ENCODE results near the gene PLCB4.

The PLCB4 gene

DNA sequence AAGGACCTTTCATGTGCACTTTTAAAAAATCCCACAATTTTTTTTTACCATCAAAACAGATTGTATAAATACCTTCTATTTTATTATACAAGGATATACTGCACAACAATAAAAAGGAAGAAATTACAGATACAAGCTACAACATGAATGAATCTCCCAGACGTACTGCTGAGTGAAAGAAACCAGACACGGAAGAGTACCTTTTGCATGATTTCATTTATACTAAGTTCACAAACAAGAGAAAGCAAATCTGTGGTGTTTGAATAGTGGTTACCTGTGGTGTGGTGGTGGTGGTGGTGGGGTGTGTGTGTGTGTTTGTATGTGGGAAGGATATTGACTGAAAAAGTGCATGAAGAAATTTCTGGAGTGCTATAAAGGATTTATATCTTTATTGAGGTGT lies 6.8 kb upstream of the PLCB4 start:
- no peak for DNase-seq

DNA sequence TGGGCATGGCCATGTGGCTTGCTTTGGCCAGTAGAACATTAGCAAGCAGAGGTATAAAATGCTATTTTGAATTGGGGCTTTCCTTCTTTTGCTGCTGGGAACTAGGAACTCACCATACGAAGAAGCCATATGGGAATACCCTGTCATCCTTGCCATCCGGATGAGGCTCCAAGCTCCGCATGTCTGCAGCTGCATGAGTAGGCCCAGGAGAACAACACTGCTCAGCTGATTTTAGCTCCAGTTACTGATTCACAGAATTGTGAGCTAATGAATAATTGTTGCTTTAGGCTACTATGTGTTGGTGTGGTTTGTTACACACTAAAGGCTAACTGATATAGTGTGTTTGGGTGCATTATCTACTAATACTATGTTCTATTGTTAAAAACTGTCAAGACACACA lies 2.7 kb upstream of the PLCB4 start:
- no peak for DNase-seq

DNA sequence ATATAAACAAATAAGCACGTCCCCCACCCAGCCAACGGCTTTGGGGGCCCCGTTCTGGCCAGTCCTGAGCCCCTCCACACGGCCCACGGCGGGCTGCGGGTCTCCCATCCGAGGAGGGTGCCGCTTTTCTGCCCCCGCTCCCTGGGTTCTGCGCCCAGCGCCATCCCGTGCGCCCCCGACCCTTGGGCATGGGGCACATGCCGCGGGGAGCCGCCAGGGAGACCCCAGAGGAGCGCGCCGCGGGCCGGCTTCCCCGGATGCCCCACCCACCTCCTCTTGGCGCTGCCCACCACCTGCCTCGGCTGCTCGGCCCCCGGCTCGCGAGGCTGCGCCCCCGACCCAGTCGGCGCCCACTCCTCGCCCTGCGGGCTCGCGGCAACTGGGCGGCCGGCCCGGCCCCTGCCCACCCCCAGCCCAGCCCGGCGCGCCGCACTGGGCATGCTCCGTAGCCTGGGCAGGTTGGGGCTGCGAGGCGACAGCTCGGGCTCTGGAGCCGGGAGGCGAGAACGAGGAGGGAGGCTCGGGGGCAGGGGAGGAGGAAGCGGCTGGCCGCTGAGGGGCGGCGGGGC lies 570 bp upstream of the PLCB4 start:
- DNase-seq, result no peak

DNA sequence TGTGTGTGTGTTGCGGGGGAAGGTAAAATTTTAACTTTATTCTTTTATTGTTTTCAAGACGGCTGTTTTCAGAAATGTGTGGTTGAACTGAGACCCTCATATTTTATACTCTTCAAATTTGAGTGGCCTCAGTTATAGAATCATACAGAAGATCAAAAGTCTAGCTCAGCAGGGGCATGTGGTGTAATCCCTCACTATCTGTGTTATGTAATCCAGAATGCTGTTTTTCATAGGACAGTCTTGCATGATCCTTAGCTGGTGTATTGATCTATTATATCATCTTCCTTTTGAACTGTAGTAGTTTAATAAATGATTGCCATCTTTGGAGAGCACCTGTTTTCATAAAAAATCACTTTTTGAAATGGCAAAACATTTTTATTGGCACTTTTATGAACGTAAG lies 1.4 kb downstream of the PLCB4 start:
- DNase-seq, result no peak

DNA sequence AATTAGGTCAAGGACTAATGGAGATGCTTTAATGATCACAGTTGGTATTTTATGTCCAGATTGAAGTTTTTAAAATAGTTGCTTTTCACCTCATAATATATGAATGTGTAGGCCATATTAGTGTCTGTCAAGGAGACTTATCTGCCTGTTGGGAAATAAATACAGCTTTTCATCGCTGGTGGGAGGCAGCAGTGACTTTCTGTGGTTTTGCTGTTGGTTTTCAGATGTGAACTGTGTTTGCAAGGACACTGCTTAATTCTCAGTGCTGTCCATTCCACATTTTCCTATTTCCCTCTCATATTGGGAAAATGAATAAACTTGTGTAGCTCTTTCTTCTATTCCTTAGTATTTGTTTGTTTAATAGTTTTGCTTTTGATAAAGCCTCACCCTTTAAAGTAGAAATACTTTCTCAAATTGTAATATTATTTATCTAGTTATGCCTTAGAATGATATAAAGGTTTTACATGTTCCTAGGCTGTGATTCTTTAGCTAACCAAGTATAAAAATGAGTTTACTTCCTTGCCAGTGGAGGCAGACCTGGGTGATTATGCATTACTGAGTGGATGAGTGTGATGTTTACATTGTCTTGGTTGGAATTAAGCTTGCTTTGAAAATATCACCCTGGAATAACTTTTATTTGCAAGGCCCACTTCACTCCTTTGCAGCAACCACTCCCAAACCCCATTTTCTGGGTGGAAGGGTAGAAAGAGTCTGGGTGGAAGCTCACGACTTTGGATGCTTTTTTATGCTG lies 3.3 kb downstream of the PLCB4 start:
- no peak for DNase-seq

DNA sequence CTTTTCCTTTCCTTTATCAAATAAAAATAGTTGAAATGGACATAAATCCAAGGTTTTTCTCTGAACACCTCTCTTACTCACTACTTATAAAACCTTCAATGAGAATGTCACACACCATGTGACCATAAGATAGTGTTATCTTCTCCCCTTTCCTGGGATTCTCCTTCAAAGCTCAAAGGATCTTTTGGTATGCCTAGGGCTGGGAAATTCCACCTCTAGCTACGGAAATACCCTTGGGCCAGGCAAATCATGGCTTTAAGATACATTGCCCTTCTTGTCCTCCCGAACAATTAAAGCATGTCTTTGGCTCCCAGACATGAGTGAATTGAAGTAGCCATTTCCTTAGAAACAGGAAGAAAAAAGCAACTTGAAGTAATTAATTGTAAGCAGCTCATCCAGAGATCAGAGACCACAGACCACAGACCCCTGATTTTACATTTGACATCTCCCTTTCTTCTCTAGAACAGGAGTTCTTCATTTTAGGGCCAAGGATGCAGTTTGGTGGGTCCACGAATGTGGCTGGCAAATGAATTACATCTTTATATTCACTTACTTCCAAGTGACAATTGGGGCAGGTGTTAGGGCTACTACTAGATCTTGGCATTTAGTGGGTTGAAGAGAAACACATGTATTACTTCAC lies 4.1 kb downstream of the PLCB4 start:
- no peak for DNase-seq

DNA sequence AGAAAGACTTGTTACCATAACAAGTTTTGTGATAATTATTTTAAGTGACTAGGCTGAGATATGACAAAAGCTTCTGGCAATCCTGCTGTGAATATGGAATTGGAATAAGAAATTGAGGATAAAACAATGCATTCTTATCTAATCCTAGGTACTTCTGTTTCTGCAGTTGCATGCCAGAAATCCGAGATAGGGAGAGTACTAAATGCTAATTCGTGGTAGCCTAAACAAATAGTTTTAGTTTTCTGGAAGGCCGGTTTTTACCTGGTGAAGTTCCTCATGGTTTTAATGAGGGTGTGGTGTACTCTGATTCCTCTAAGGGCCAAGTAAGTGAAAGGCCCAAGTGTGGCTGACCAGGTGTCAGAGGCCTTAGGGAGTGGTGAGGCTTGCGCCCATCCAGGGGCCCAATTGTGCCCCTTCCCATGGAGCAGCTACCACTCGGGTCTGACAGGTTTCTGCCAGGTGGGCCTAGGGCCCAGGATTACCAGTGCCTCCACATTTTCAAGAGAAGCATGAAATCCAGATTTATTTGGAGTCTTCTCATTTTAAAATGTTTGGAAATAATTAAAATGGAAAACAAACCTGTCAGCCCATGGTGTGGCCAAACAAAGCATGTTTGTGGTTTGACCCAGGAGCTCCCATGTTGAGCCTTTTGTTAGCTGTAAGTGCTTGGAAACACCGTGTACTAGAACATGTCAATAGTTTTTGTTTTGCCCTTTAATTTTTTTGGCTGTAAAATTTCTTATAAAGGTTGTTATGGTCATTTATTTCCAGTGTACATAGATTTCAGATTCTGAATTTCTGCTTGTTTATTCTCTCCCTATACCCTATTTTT lies 6.6 kb downstream of the PLCB4 start:
- DNase-seq, result no peak

DNA sequence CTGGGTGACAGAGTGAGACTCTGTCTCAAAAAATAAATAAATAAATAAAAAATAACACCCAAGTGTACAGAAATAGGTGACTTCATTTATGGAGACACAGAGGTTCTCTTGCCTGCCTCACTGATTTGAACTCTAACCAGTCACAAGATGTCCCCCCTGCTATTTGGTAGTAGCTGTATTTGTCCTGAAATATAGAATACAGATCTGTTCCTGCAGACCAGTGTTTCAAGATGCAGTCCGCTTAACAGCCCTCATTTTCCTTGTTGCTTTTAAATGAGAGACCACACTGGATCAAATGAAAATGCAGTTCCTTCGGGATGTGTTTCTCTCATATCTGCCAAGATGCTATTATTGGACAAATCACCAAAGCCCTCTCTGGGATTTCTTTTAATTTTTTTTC lies 7.6 kb downstream of the PLCB4 start:
- DNase-seq, result no peak

DNA sequence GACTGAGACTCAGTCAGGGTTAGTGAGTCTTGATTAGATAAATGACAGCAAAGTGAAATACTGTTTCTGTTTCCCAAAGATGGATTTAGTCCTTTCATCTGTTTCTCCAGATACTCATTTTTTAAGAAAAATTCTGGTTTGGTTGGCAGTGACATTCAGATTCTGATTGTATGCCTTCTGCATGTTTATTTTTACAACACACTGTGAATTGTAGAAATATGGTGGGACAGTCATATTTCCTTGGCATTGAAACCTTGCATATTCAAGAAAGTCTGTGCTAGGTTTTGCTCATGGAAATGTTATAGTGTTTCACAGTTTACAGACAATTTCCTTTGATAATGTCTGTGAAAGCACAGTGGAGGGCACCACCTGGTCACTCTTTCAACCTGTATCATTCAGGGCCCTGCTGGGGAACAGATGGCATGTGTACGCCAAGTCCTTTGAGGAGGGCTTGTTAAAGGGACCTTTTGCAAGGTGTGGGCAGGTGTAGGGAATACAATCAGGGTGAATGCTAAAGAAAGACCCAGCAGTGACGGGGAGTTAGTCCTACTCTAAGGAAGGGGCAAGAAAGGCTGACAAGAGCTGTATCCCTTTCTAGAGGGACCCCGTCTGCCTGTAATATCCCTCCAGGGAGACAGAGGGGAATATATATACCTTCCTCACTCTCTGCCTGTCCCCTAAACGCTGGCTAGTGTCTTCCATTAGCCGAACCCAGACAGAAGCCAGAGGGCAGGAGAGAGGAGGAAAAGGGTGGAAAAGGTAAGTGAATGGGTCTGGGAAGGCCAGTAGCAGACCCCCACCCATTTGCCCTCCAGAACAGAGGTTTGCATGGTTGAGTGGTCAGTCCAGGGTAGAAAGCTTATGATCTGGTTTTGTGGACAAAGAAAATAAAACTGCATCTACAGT lies 10.2 kb downstream of the PLCB4 start:
- no peak for DNase-seq

DNA sequence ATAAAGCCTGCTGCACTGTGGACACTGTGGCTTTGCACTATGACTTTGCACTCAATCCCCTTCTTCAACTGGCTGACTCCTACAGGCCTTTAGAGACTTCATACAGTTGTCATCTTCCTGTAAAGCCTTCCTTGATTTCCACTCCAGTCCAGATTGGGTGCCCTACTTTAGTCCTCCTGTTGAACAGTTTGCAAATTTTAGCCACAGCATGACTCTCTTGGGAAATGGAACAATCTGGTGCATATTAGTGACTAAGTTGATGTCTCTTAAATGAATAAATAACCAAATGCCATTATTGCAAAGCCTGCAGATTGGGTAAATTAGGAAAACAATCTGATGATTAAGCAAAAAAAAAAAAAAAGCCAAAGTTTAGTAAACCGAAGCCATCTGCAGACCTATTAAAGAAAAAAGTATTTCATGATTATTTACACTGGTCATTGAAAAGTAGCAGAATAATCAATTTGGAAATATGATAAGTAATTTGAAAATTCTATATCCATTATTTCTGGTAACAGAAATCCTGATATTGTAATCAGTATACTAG lies 12.6 kb downstream of the PLCB4 start:
- no peak for DNase-seq

DNA sequence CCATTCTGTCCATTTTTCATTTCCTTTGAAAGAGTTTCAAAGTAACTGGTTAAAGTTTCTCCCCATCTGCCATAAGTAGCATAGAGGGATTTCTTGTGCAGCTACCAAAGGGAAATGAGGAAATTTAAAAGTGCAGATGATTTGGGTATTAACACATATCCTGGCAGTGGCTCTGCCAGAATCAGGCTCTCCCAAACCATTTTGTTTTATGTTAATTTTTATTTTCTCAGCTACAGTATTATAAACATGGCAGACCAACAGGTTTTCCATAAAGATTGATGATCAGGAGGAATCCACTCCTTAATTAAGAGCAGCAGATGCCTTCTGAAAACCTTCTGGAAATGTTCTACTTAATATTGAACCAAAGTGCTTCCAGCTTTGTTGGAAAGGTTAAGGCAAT lies 13.9 kb downstream of the PLCB4 start:
- no peak for DNase-seq

DNA sequence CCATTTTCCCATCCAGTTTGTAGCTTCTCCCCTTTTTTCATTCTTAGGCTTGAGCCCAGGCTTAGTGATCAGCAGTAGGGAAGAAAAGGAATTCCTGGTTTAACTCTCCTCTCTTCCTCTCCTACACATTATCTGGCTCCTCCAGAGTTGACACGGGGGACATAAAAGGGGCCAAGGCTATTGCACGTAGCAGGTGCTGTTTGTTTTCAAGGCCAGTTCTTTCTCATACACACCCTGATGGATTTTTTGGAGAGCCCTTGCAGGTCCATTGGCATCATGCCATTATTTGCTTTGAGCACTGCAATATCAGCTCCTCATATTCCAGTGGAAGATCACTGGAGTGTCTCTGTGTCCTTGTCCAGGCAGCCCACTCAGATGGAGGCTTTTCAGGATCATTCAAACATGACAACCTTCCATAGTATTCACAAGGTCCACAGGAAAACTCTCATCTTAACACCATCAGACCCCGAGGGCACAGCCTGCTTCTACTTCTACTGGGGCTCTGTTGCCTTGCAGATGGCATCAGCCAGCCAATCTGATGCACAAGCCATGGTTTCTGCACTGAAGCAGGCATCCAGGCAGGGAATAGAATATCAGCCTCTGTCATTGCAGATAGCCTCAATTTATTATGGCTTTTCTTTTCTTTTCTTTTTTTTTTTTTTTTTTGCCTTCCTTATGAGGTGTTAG lies 18.8 kb downstream of the PLCB4 start:
- no peak for DNase-seq

DNA sequence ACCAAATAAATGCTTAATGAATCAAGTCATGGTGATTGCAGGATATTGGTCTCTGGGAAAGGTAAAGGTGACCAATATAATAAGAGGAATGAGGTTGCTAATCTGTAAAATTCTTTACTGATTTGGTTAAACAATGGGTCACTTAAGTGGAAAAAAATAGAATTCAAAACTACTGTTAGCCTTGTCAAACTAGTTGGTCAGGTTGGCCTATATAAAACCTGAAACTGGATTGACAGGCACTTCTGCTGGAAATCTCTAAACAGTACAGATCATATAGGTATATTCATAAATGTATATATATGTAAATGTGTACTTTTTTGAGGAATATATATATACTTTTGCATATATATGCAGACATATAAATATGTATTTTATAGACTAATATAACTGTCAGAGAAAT lies 19.7 kb downstream of the PLCB4 start:
- no peak for DNase-seq

DNA sequence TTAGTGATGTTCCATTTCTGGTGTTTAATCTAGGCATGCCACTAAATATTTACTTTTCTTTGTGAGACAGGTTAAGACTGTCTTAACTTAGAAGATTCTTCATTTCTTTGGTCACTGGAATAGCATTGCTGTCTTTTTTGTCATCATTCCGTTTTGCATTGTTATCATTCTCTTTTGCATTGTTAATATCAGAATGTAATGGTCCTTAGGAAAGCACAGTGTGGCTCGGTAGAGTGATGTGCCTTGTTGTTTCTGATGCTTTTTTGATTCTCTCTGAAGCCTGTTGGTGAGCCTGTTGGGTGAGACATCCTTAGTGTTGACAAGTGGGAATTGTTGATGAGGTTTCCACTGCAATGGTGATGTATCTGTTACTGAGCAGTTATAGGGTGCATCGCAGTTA lies 23.2 kb downstream of the PLCB4 start:
- DNase-seq, result no peak

DNA sequence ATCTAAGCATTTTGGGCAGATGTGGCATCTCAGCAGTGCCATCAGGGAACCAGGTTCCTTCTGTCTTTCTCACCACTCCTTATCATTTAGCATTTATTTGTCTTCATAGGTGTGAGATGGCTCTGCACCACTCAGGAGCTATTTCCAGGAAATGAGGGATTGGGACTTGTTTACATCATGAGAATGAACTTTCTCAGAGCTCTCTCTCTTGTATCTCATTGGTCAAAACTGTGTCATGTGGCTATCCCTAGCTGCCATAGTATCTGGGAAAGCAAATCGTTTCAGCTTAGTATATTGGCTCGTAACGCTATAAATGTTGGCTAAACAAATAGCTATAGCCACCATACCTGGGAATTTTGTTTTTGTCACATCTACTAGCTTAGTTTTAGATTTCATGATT lies 23.8 kb downstream of the PLCB4 start:
- DNase-seq, result no peak

DNA sequence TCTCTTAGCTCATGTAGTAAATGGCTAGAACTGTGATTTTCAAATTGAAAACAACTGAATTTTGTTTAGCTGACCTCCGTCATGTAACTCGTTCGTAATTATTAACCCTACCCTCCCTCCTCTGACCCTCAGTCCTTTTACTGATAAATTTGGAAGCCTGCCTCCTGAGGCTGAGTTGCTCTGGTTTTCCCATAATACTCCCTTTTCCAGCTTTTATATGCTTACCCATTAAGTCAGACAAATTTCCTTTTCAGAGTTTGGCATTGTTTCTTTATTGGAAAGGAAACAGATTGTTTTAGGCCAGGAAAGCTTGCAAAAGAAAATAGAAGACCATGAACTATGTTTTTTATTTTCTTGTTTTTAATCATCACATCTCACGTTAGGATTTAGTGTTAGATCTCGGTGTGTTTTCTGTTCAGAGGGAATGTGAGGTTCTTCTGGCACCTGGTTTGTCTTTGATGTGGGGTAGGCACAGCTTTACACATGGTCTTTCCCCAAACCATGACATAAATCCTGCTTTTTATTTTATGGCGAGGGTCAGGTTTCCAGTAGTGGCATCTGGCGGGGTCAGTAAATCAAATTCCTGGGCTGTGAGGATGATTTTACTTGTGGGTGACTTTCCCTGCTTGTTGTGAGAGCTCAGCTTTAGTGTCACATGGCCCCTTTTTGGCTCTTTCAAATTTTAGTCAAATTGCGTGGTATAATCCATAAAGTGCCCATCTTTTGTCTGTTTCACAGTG lies 24.5 kb downstream of the PLCB4 start:
- DNase-seq, result no peak

DNA sequence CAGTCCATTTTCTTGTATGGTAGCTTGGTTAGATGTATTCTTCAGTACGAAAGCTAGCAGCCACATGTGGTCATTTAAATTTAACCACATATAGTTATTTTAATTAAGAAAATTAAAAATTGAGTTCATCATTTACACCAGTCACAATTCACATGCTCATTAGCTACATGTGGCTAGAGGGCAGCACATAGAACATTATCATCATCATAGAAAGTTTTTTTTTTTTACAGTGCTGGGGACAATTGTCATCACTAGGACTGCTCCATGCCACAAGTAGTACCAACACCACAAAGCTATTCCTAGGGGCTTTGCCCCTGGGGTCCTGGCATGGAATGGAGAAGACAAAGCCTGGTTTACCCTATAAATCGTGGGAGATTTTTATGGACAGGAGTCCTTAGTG lies 30.5 kb downstream of the PLCB4 start:
- no peak for DNase-seq

DNA sequence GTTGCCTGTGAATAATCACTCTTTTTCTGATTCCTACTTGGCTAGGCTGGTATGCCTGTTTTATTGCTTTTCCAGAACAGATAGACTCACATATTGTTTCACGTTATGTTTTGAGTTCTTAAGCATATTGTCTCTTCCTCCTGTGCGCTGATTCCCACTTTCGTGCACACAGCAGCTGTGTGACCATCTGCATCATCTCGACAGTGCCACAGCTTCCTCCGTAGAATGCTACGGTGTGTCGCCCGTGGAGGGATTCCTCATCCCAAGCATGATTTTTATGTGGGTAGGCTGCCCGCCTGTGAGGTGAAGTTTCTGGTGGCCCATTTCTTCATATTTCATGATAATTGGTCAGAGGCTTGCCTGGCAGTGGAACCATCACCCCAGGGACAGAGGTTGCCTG lies 31.8 kb downstream of the PLCB4 start:
- DNase-seq, result no peak

DNA sequence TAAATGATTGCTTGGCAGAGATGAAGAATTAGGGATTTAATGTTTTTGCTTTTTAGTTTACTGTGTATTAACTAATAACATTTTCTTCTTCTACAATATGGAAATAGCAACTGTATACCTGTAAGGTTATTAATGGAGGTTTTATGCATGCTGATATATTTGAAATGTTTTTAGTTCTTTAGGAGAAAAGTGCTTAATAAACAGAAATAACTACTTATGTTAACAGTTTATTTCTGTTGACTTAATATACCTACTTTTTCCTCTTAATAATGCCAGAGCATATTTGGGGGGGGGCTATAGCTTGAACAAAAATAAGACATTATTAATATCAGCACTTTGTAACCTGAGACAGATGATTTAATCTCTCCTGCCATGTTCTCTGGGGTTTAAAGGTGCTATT lies 33.6 kb downstream of the PLCB4 start:
- no peak for DNase-seq

DNA sequence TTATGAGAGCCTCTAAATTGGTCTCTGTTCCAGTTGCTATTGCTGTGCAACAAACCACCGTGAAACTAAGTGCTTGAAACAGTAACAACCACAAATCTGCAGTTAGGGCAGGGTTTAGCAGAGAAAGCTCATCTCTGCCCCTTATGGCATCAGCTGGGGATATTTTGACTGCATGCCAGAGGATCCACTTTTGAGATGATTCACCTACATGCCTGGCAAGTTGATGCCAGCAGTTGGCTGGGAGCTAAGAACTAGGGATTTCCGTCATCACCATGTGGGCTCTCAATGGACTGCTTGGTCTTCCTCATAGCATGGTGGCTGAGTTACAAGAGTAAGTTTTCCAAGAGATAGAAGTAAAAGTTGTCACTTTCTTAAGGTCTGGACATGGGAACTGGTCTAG lies 35.1 kb downstream of the PLCB4 start:
- no peak for DNase-seq

DNA sequence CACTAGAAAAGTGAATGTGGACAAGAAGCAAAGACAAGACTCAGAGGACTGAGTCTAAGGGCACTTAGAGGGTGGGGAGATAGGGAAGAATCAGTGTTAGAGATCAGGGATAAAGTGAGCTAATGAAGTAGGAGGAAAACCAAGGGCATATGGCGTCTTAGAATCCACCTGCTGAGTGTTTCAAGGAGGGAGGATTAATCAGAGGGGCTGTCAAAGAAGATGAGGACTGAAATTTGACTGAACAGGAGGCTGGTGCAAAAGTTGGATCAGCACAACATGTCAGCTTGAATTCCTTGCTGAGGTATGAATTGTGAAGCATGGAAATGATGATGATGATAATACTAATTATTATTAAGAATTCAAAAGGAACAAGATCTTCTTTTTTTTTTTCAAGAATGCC lies 39.4 kb downstream of the PLCB4 start:
- DNase-seq, result no peak

All from activated CD4-positive, alpha-beta T cell treated with anti-CD3 and anti-CD28 coated beads, Interleukin-10, Interleukin-2, amounts not matched to agents 100 ng/mL and 50 ng/mL, durations not matched to agents 16 hours and 8 hours (primary cell).